ENCODE measurements around the gene SMIM23. TPM values are rescaled to one million over a fixed set of nuclear protein-coding genes. Genes with fewer than 3 reads are reported as not detected.

The SMIM23 gene
- polyA plus RNA-seq, 1 of the 3 experiments (the other 2 are of a cell fraction): not detected

DNA sequence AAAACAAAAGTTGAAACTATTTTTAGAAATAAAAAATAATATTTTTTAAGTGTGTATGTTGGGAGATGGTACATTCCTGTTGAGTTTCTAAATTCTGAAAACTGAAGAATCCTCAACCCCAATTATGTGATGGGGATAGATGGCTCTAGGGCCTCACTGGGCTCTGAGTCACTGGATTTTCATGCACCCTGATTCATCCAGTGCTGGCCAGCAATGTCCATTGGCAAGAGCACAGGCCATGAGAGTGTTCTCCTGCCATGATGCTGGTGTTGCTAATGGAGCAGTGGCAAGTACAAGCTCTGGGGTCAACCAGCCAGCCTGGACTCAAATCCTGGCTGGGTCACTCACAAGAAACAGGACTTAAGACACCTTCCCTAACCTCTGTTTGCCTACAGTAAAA, 23.3 kb downstream of the SMIM23 start:
- no peak for TF ChIP-seq RXRA (IDR thresholded peaks at IDR 0.05; ENCODE audit: borderline replicate concordance, low read depth)
- Histone ChIP-seq H3K4me1 (ENCODE audit: control insufficient read depth in 1 of 2, insufficient read depth in 2 of 2, low read depth in 1 of 2, low read length in 1 of 2) (no peaks in the 10 kb centered on the region), H3K36me3 (replicated peaks in 1 of 2; ENCODE audit: control insufficient read depth in 1 of 2, insufficient read depth in 2 of 2, low read length in 1 of 2) (no peaks in the 10 kb centered on the region), H3K4me3 (ENCODE audit: low read depth in 2 of 2, low read length in 1 of 2) (no peak overlapping the region), H3K27me3 (ENCODE audit: insufficient read depth) (peaks cover 25% of the 10 kb centered on the region), H3K9me2 (no peaks in the 10 kb centered on the region), H3K9ac (no peak overlapping the region), H3K4me2 (no peak overlapping the region), H3F3A (replicated peaks; ENCODE audit: insufficient read depth) (no peaks in the 10 kb centered on the region), H4K20me1 (ENCODE audit: insufficient read depth) (no peaks in the 10 kb centered on the region), H3K9me3 (no peaks in the 10 kb centered on the region), H3K79me2 (ENCODE audit: insufficient read depth) (no peaks in the 10 kb centered on the region), H2AFZ (ENCODE audit: low read depth) (no peak overlapping the region), H3K27ac (ENCODE audit: low read depth in 2 of 2, low read length in 1 of 2) (no peak overlapping the region)
- no peak for DNase-seq
- POLR2A ChIA-PET: no interaction called here
- CTCF ChIA-PET: interaction anchor here (1.2 kb wide), 1 partner anchor 390 kb away, joined by 3 read pairs; no protein-coding TSS in a partner anchor

DNA sequence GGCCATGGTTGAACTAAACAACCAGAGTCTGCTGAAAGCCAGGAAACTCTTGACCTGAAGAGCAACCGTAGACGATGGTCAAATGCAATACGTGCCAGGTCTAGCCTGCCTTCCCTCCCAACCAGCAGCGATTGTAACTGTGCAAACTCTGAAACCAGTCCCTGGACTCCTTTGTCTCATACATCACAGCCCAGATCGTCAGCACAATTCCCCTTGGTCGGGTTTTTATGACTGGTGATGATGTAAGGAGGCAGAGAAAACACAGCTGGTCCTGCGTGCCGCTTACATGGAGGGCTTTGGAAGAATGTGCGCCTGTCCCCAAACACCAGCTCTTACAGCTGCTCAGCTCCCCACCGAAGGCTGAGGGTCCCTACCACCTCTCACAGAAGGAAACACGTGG, 24.6 kb downstream of the SMIM23 start:
- Histone ChIP-seq H4K20me1 (ENCODE audit: insufficient read depth) (no peaks in the 10 kb centered on the region), H3K4me3 (ENCODE audit: low read depth in 2 of 2, low read length in 1 of 2) (no peak overlapping the region), H2AFZ (ENCODE audit: low read depth) (no peak overlapping the region), H3K9me3 (no peaks in the 10 kb centered on the region), H3K9ac (no peak overlapping the region), H3K79me2 (ENCODE audit: insufficient read depth) (no peaks in the 10 kb centered on the region), H3K27ac (ENCODE audit: low read depth in 2 of 2, low read length in 1 of 2) (no peak overlapping the region), H3K4me1 (ENCODE audit: control insufficient read depth in 1 of 2, insufficient read depth in 2 of 2, low read depth in 1 of 2, low read length in 1 of 2) (no peaks in the 10 kb centered on the region), H3F3A (replicated peaks; ENCODE audit: insufficient read depth) (no peaks in the 10 kb centered on the region), H3K36me3 (replicated peaks in 1 of 2; ENCODE audit: control insufficient read depth in 1 of 2, insufficient read depth in 2 of 2, low read length in 1 of 2) (no peaks in the 10 kb centered on the region), H3K9me2 (no peaks in the 10 kb centered on the region), H3K4me2 (no peak overlapping the region), H3K27me3 (ENCODE audit: insufficient read depth) (peaks cover 25% of the 10 kb centered on the region)
- no peak for DNase-seq
- CTCF ChIA-PET: no interaction called here
- POLR2A ChIA-PET: no interaction called here
- TF ChIP-seq, protein P1, sequence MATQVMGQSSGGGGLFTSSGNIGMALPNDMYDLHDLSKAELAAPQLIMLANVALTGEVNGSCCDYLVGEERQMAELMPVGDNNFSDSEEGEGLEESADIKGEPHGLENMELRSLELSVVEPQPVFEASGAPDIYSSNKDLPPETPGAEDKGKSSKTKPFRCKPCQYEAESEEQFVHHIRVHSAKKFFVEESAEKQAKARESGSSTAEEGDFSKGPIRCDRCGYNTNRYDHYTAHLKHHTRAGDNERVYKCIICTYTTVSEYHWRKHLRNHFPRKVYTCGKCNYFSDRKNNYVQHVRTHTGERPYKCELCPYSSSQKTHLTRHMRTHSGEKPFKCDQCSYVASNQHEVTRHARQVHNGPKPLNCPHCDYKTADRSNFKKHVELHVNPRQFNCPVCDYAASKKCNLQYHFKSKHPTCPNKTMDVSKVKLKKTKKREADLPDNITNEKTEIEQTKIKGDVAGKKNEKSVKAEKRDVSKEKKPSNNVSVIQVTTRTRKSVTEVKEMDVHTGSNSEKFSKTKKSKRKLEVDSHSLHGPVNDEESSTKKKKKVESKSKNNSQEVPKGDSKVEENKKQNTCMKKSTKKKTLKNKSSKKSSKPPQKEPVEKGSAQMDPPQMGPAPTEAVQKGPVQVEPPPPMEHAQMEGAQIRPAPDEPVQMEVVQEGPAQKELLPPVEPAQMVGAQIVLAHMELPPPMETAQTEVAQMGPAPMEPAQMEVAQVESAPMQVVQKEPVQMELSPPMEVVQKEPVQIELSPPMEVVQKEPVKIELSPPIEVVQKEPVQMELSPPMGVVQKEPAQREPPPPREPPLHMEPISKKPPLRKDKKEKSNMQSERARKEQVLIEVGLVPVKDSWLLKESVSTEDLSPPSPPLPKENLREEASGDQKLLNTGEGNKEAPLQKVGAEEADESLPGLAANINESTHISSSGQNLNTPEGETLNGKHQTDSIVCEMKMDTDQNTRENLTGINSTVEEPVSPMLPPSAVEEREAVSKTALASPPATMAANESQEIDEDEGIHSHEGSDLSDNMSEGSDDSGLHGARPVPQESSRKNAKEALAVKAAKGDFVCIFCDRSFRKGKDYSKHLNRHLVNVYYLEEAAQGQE (IDR thresholded peaks at IDR 0.05; ENCODE audit: low read depth, low read length): no peak
- no peak for TF ChIP-seq TAF1 (IDR thresholded peaks at IDR 0.05; ENCODE audit: borderline replicate concordance, low read depth, low read length)
- no peak for TF ChIP-seq EP300 (IDR thresholded peaks at IDR 0.05; ENCODE audit: borderline replicate concordance in 1 of 2, low read depth in 1 of 2, low read length in 1 of 2)
- TF ChIP-seq, protein P2, sequence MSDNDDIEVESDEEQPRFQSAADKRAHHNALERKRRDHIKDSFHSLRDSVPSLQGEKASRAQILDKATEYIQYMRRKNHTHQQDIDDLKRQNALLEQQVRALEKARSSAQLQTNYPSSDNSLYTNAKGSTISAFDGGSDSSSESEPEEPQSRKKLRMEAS (IDR thresholded peaks at IDR 0.05; ENCODE audit: low read depth): no peak
- TF ChIP-seq MXI1 (IDR thresholded peaks at IDR 0.05; ENCODE audit: low read depth, low read length): no peak
- TF ChIP-seq NFIC (IDR thresholded peaks at IDR 0.05; ENCODE audit: borderline replicate concordance): no peak
- no peak for TF ChIP-seq GABPA (IDR thresholded peaks at IDR 0.05; ENCODE audit: low read depth)
- no peak for TF ChIP-seq EZH2phosphoT487 (IDR thresholded peaks at IDR 0.05; ENCODE audit: borderline replicate concordance, low read depth)
- TF ChIP-seq ELF1 (IDR thresholded peaks at IDR 0.05): no peak
- TF ChIP-seq CHD2 (IDR thresholded peaks at IDR 0.05; ENCODE audit: low read length, partially characterized antibody): no peak
- 49% methylated on average over 11 of the region's 11 CpGs for WGBS (ENCODE audit: low lambda C conversion rate)
